B cell (primary cell): ENCODE data around the gene TMEM17. TPM values are rescaled to one million over a fixed set of nuclear protein-coding genes. Genes with fewer than 3 reads are reported as not detected.

Experiments
- ATAC-seq: fragments of 200-7000 bp; cut with Tn5 transposase; one replicate; pipeline ENCODE4 v1.10.0; 2021; ENCODE audit warnings: low read depth, mild to moderate bottlenecking, moderate number of reproducible peaks, moderate library complexity
- CTCF ChIA-PET: fragments of 350-600 bp; sonication (Branson Sonifier 250); formaldehyde crosslinking; loops from one replicate; lab custom pipeline; 2021; ENCODE audit warnings: antibody characterized with exemption, inconsistent platforms; lab: Charles Lee
- POLR2A ChIA-PET: fragments of 350-600 bp; sonication (Branson Sonifier 250); formaldehyde crosslinking; loops from one replicate; lab custom pipeline; 2021; ENCODE audit warnings: antibody characterized with exemption; lab: Charles Lee
- DNase-seq: peaks from one replicate; pipeline ENCODE4 v3.0.0; 2013
- H2AFZ ChIP-seq: 2 replicates; pipeline ENCODE4 v1.6.1; 2012; ENCODE audit warnings: mild to moderate bottlenecking, low read depth, low read length; ENCODE audit not compliant: insufficient read depth, poor library complexity, severe bottlenecking
- H3K27ac ChIP-seq, 2 donors: 1 replicate in 1 of 2; 2 replicates in 1 of 2; pipeline ENCODE4 v1.5.1; 2012 to 2013; ENCODE audit warnings: low read length in 2 of 2, mild to moderate bottlenecking in 2 of 2, moderate library complexity in 1 of 2
- H3K27me3 ChIP-seq, 4 experiments: fragments of 200-600 bp in 1 of 4; sonication (generic) in 1 of 4; replicated peaks in 1 of 4; 1 replicate in 2 of 4; 2 replicates in 2 of 4; pipeline versions ENCODE4 v1.6.1 to v1.7.0; 2013 to 2016; ENCODE audit warnings: low read length in 3 of 4, mild to moderate bottlenecking in 2 of 4, mixed read lengths in 1 of 4, moderate library complexity in 1 of 4; ENCODE audit not compliant: insufficient read depth in 4 of 4, control insufficient read depth in 3 of 4; ENCODE audit errors: control extremely low read depth in 1 of 4
- H3K36me3 ChIP-seq, 2 experiments: replicated peaks in 1 of 2; 1 replicate in 1 of 2; 2 replicates in 1 of 2; pipeline versions ENCODE4 v1.6.1 to v1.7.1; 2013; ENCODE audit warnings: low read length in 1 of 2; ENCODE audit not compliant: insufficient read depth in 2 of 2, control insufficient read depth in 1 of 2; ENCODE audit errors: control extremely low read depth in 1 of 2, extremely low read depth in 1 of 2
- H3K4me1 ChIP-seq, 2 donors: fragments of 200-600 bp in 1 of 2; sonication (generic) in 1 of 2; 1 replicate in 1 of 2; 2 replicates in 1 of 2; pipeline versions ENCODE4 v1.5.1 to v1.6.1; 2013 to 2017; ENCODE audit warnings: low read length in 2 of 2; ENCODE audit not compliant: control insufficient read depth in 2 of 2, insufficient read depth in 2 of 2
- H3K4me2 ChIP-seq: replicated peaks from 2 replicates; pipeline ENCODE3; 2012; ENCODE audit warnings: mild to moderate bottlenecking, low read depth, low read length; ENCODE audit not compliant: poor library complexity, severe bottlenecking
- H3K4me3 ChIP-seq, 5 experiments: fragments of 200-600 bp in 1 of 5; sonication (generic) in 1 of 5; 1 replicate in 3 of 5; 2 replicates in 2 of 5; pipeline versions ENCODE4 v1.5.1 to v1.7.0; 2011 to 2016; ENCODE audit warnings: low read length in 4 of 5, mild to moderate bottlenecking in 4 of 5, low read depth in 2 of 5, control low read depth in 1 of 5, moderate library complexity in 1 of 5; ENCODE audit not compliant: insufficient read depth in 1 of 5; ENCODE audit errors: control extremely low read depth in 1 of 5, extremely low read depth in 1 of 5
- H3K79me2 ChIP-seq: fragments of 200-600 bp; sonication (generic); one replicate; pipeline ENCODE4 v1.6.0; 2016; ENCODE audit warnings: low read length; ENCODE audit not compliant: control insufficient read depth, insufficient read depth
- H3K9ac ChIP-seq: fragments of 200-600 bp; sonication (generic); 2 replicates; pipeline ENCODE4 v1.6.1; 2017; ENCODE audit warnings: mild to moderate bottlenecking, low read length, moderate library complexity
- H3K9me3 ChIP-seq, 3 donors: one replicate each; pipeline versions ENCODE4 v1.6.1 to v1.7.1; 2013; ENCODE audit warnings: low read length in 2 of 3; ENCODE audit not compliant: control insufficient read depth in 2 of 3, insufficient read depth in 1 of 3; ENCODE audit errors: control extremely low read depth in 1 of 3
- H4K20me1 ChIP-seq: 2 replicates; pipeline ENCODE4 v1.6.0; 2012; ENCODE audit warnings: mild to moderate bottlenecking, low read length; ENCODE audit not compliant: insufficient read depth, control insufficient read depth, poor library complexity, severe bottlenecking
- H3K27ac Mint-ChIP-seq: one replicate; pipeline ENCODE4 v1.8.0; 2021; ENCODE audit warnings: mixed read lengths
- H3K27me3 Mint-ChIP-seq: one replicate; pipeline ENCODE4 v1.8.0; 2021; ENCODE audit warnings: mixed read lengths
- H3K4me1 Mint-ChIP-seq: one replicate; pipeline ENCODE4 v1.8.0; 2021; ENCODE audit warnings: mixed read lengths
- H3K4me3 Mint-ChIP-seq: one replicate; pipeline ENCODE4 v1.8.0; 2021; ENCODE audit warnings: mixed read lengths
- H3K9me3 Mint-ChIP-seq: one replicate; pipeline ENCODE4 v1.8.0; 2022; ENCODE audit warnings: mixed read lengths; ENCODE audit not compliant: insufficient read depth
- EZH2 ChIP-seq: IDR thresholded peaks from 2 replicates; pipeline ENCODE4 v1.6.1; 2012; ENCODE audit warnings: borderline replicate concordance, low read depth, mild to moderate bottlenecking, moderate library complexity, low read length; ENCODE audit not compliant: insufficient read depth, poor library complexity, severe bottlenecking
- WGBS: methylation state at CpG from one replicate; pipeline ENCODE4 v1.1.5; 2013; ENCODE audit warnings: missing lambda C conversion rate; ENCODE audit not compliant: insufficient coverage; 5-methylcytosine and 5-hydroxymethylcytosine counted together
- intact Hi-C: fragments of 100-400 bp; cut with micrococcal nuclease; formaldehyde crosslinking; loops from one replicate; pipeline ENCODE4 v1.10.0; 2022
- polyA minus RNA-seq: library from RNA; depleted of rRNA, polyadenylated mRNA; stranded (reverse); fragments of >200 nt; gene quantifications from 2 replicates; pipeline ENCODE4 v1.2.3, GENCODE V29; 2012
- polyA plus RNA-seq: library from polyadenylated mRNA; depleted of rRNA; stranded (reverse); fragments of >200 nt; gene quantifications from 2 replicates; pipeline ENCODE4 v1.2.3, GENCODE V29; 2012
- total RNA-seq, 2 donors: library from RNA; stranded (reverse); fragments of 120-200 nt in 1 of 2; gene quantifications; 1 replicate in 1 of 2; 2 replicates in 1 of 2; pipeline versions ENCODE4 v1.2.3 to v1.2.4, GENCODE V29; 2013 to 2022
- TF ChIP-seq, protein P1 (sequence below): fragments of 200-600 bp; IDR thresholded peaks from one replicate; pipeline ENCODE4 v1.8.0; 2022; ENCODE audit warnings: antibody characterized with exemption, mild to moderate bottlenecking

Gene TMEM17, protein sequence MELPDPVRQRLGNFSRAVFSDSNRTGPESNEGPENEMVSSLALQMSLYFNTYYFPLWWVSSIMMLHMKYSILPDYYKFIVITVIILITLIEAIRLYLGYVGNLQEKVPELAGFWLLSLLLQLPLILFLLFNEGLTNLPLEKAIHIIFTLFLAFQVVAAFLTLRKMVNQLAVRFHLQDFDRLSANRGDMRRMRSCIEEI
- total RNA-seq (not detected in 2 replicates), polyA plus RNA-seq (not detected in 2 replicates), polyA minus RNA-seq (not detected in 2 replicates)
- 0.21 TPM for total RNA-seq (2013)

DNA sequence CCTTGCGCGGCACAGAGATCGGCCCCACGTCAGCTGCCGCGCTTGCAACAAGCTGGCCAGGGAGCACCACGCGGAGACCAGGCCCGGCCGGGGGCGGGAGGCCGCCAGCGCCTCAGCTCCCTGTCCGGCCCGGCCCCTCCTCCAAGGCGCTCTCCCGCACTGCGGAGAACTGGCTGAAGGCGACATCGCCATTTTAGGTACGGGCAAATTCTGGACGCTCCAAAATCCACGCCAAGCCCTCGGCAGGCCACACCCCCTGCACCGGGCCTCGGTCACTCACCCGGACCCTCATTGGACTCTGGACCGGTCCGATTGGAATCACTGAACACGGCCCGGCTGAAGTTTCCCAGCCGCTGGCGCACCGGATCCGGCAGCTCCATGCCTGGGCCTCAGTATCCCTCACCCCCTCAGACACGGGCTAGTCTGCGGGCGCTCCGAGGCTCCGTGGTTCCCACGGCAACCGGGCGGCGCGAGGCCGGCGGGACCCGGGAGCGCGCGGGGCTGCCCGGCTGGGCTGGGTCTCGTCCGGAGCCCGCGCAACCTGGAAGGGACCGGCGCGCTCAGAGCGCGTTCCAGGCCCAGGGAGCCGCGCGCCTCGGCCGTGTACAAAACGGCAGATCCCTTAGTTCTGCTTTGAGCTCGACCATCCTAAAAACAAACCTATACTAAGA, at the start of gene TMEM17:
Gene TMEM17, minus strand, starts transcription at position 446 of the 671 bp plus-strand sequence. Its CDS starts 66 bp downstream, at position 380.
- H3K27ac ChIP-seq = no peak within 1 kb of the TSS
- H3K27me3 Mint-ChIP-seq = peaks cover 23% of the 10 kb centered on the region
- H3K9me3 ChIP-seq = no peaks in the 10 kb centered on the region
- WGBS = under 1% methylated on average over 67 of the region's 68 CpGs
- peaks cover 0 to 5% (median 3%) of the 10 kb centered on the region in 4 experiments for H3K27me3 ChIP-seq
- no peaks in the 10 kb centered on the region for H3K9me3 Mint-ChIP-seq
- ChIA-PET CTCF (no interaction called here), POLR2A (no interaction called here)
- H2AFZ ChIP-seq = peak within 1 kb of the TSS; percentile 77
- peak within 1 kb of the TSS; percentile 52 to 76 (median 71) for H3K4me3 ChIP-seq
- peak within 1 kb of the TSS; percentile 89 for H3K4me3 Mint-ChIP-seq
- H3K36me3 ChIP-seq = no peaks in the 10 kb centered on the region
- DNase-seq (peak; percentile 38), ATAC-seq (peak; percentile 31)
- H3K4me1 Mint-ChIP-seq = peaks cover 7% of the 10 kb centered on the region
- H3K79me2 ChIP-seq = no peaks in the 10 kb centered on the region
- peaks cover 4 to 7% of the 10 kb centered on the region in 2 donors for H3K4me1 ChIP-seq
- peak within 1 kb of the TSS; percentile 73 for H3K9ac ChIP-seq
- intact Hi-C loops = no loop called here
- no peak within 1 kb of the TSS for H3K27ac Mint-ChIP-seq
- no peak for TF ChIP-seq EZH2
- TF ChIP-seq, protein P1, sequence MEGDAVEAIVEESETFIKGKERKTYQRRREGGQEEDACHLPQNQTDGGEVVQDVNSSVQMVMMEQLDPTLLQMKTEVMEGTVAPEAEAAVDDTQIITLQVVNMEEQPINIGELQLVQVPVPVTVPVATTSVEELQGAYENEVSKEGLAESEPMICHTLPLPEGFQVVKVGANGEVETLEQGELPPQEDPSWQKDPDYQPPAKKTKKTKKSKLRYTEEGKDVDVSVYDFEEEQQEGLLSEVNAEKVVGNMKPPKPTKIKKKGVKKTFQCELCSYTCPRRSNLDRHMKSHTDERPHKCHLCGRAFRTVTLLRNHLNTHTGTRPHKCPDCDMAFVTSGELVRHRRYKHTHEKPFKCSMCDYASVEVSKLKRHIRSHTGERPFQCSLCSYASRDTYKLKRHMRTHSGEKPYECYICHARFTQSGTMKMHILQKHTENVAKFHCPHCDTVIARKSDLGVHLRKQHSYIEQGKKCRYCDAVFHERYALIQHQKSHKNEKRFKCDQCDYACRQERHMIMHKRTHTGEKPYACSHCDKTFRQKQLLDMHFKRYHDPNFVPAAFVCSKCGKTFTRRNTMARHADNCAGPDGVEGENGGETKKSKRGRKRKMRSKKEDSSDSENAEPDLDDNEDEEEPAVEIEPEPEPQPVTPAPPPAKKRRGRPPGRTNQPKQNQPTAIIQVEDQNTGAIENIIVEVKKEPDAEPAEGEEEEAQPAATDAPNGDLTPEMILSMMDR = no peak
- H3K4me2 ChIP-seq = peak within 1 kb of the TSS; percentile 87
- H4K20me1 ChIP-seq = no peaks in the 10 kb centered on the region

DNA sequence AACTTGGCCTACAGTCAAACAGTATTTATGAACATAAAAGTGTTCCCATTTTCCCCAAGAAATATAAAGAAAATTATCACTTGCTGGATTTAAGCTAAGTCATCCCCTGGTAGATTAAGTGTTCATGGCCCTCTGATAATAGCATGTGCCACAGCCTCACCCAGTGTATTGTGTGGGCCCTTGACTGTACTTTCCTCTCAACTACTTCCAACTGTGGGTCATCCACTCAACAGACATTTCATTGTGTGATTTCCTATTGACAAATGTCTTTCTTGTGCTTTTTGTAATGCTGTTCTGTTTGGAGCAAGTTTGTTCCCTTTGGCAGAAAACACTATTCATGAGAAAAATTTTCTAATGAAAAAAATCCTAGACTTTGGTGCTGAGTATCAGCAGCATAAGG, 48.4 kb upstream of the TMEM17 start:
- Histone ChIP-seq H3K4me2 (no peak overlapping the region), H3K36me3 (no peaks in the 10 kb centered on the region), H3K4me1 (no peaks in the 10 kb centered on the region), H3K27me3 (peaks cover 0 to 4% (median 0%) of the 10 kb centered on the region in 4 experiments), H3K9me3 (no peaks in the 10 kb centered on the region), H3K9ac (no peak overlapping the region), H4K20me1 (no peaks in the 10 kb centered on the region), H3K4me3 (no peak overlapping the region), H3K27ac (no peak overlapping the region), H2AFZ (no peak overlapping the region), H3K79me2 (no peaks in the 10 kb centered on the region)
- POLR2A ChIA-PET = no interaction called here
- peaks cover 2% of the 10 kb centered on the region for H3K9me3 Mint-ChIP-seq
- TF ChIP-seq, protein P1 = no peak
- TF ChIP-seq EZH2 = no peak
- H3K27ac Mint-ChIP-seq = no peak overlapping the region
- no peak overlapping the region for H3K4me3 Mint-ChIP-seq
- intact Hi-C loops = no loop called here
- peaks cover 20% of the 10 kb centered on the region for H3K27me3 Mint-ChIP-seq
- CTCF ChIA-PET = no interaction called here
- ATAC-seq (no peak), DNase-seq (no peak)
- H3K4me1 Mint-ChIP-seq = no peaks in the 10 kb centered on the region
